ENCODE results near the gene CPED1.
"Not testable (repeated sequence)": the region's sequence is repeated elsewhere in the genome, so short reads cannot be mapped to it uniquely, and the experiment has no call there.

CPED1 gene

GRCh38 chr7:121043314-121044234 is 55.1 kb downstream of the CPED1 start:
- DNase-seq, result no peak

GRCh38 chr7:121045090-121045489 is 56.6 kb downstream of the CPED1 start:
- DNase-seq, result no peak

GRCh38 chr7:121046009-121046408 is 57.5 kb downstream of the CPED1 start:
- no peak for DNase-seq

- DNase-seq, result no peak
These were observed 58.5 kb downstream of the CPED1 start for GRCh38 chr7:121046893-121047468.

- no peak for DNase-seq
These were observed 59.7 kb downstream of the CPED1 start for GRCh38 chr7:121048195-121048594.

GRCh38 chr7:121049028-121049791 is 60.7 kb downstream of the CPED1 start:
- DNase-seq, result no peak

GRCh38 chr7:121049897-121050296 is 61.4 kb downstream of the CPED1 start:
- DNase-seq, result no peak

GRCh38 chr7:121053219-121053618 is 64.7 kb downstream of the CPED1 start:
- no peak for DNase-seq

- no peak for DNase-seq
These were observed 66.4 kb downstream of the CPED1 start for GRCh38 chr7:121054925-121055324.

- no peak for DNase-seq
These were observed 69.4 kb downstream of the CPED1 start for GRCh38 chr7:121057878-121058277.

GRCh38 chr7:121058975-121059374 is 70.5 kb downstream of the CPED1 start:
- DNase-seq, result no peak

- DNase-seq, result not testable (repeated sequence)
These were observed 71.5 kb downstream of the CPED1 start for GRCh38 chr7:121059979-121060509.

GRCh38 chr7:121061677-121062582 is 73.4 kb downstream of the CPED1 start:
- no peak for DNase-seq

GRCh38 chr7:121062671-121063279 is 74.3 kb downstream of the CPED1 start:
- no peak for DNase-seq

GRCh38 chr7:121067717-121068116 is 79.2 kb downstream of the CPED1 start:
- not testable (repeated sequence) for DNase-seq

- DNase-seq, result no peak
These were observed 81.0 kb downstream of the CPED1 start for GRCh38 chr7:121069346-121070100.

- DNase-seq, result no peak
These were observed 82.6 kb downstream of the CPED1 start for GRCh38 chr7:121071132-121071531.

- no peak for DNase-seq
These were observed 83.2 kb downstream of the CPED1 start for GRCh38 chr7:121071662-121072061.

- DNase-seq, result no peak
These were observed 84.3 kb downstream of the CPED1 start for GRCh38 chr7:121072826-121073225.

GRCh38 chr7:121073463-121074099 is 85.1 kb downstream of the CPED1 start:
- DNase-seq, result no peak
